ENCODE data around the gene TRPC4.
"Not testable (repeated sequence)": the region's sequence is repeated elsewhere in the genome, so short reads cannot be mapped to it uniquely, and the experiment has no call there.

DNA sequence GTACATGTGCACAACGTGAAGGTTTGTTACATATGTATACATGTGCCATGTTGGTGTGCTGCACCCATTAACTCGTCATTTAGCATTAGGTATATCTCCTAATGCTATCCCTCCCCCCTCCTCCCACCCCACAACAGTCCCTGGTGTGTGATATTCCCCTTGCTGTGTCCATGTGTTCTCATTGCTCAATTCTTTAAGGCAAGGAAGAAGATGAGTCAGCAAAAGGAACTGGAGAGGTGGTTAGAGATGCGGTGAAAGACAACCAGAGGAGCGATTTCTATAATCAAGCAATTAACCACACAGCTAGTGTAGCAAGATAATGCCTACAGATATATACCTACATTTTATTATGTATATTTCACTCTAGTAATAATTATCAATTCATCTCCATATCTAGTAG lies 280.2 kb downstream of the TRPC4 start:
- TF ChIP-seq POLR2AphosphoS5 (IDR thresholded peaks at IDR 0.05; ENCODE audit: borderline replicate concordance, low read depth, low read length); FOXP2 (optimal IDR thresholded peaks at IDR 0.05; ENCODE audit: control extremely low read depth, extremely low read length, insufficient read depth): not testable (repeated sequence)
